SKM-1 (cell line): ENCODE measurements around the gene CD300LB.

Experiments used
- DNase-seq: peaks from one replicate; lab custom pipeline; 2025; ENCODE audit not compliant: unreplicated experiment; lab: John Stamatoyannopoulos, UW

CD300LB gene

DNA sequence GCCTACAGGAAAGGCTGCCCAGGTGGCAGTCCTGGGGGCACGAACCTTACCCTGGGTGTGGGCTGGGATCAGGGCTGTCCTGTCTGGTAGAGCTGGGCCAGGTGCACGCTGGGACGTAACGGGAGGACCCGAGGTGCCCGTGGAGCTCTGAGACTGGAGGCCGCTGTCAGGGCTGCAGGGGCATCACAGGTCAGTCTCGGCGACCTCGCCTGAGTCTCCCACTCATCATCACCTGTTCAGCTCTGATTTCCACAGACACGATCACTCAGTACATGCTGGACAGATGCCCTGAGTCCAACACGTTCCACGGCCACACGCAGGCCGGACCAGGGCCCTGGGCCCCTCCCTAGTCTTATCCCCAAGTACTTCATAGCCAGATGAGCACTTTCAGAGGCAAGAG lies 19.3 kb upstream of the CD300LB start:
- DNase-seq = no peak

DNA sequence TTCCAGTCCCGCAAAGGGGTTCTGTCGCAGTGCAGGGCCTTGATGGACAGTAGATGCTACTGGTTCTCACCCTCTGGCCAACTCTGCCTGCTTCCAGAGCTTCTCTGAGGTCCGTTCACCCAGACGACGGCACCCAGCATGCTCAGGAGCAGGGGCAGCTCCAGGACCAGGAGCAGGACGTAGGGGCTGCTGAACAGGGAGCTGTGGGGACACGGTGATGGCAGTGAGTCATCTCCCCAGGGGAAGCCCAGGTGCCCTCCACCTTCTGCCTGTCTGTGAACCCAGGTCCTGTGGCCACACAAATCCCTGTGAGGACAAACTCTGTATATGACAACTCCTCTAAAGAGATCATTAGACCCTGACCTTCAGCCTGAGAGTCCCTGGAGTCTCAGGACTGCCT lies 18.1 kb upstream of the CD300LB start:
- no peak for DNase-seq

DNA sequence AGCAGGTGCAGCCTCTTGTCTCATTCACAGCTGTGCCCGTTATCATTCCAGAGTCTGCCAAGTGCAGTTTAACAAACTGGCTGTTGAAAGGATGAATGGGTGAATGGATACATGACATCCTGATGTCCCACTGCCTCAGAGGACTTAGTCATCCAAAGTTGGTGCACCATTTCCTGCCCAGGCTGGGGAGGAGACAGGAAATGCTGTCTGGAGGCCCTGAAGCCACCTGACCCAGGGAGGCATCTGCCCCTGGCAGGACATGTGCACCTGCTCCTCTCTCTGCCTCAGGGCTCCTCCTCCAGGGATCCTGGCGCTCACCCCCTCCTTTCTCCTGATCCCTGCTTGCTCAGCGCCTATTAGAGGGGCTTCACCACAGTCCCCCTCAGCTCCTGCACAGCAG lies 16.5 kb upstream of the CD300LB start:
- DNase-seq = no peak

DNA sequence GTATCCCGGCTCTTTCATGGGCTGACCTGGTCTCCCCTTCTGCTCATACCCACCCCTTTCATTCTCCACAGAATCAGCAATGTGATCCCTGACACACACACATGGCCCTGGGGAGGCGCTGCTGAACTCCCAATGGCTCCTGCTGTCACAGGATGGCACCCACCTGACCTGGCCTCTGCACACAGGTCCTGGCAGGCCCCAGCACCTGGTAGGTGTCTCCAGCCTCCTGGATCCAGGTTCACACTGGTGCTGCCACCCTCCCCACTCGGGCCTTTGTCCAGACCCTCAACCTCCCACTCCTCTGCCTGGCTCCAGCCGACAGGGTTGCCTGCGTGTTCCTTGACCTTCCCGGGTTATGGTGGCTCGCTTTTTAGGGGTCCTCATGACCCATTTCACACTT lies 16.0 kb upstream of the CD300LB start:
- DNase-seq = no peak

DNA sequence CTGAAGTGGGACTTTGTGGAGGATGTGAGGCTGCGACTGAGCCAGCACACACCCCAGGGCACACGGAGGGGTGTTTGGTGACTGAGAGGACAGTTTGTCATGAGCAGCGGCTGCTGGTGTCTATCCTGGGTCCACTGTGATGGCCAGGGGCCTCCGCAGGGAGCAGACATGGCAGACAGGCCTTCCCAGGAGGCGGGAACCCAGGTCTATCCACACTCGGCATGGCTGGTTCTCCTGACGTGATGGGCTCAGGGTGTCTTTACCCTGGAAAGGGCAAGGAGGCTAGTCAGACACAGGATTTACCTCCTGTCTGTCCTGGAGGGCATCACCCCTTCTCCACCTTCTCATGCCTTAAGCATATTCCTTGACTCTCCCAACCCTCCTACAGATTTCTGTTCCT lies 15.3 kb upstream of the CD300LB start:
- no peak for DNase-seq

- DNase-seq = peak; percentile 60
Observed at GRCh38 chr17:74545843-74546230, 14.6 kb upstream of the CD300LB start, which contains the start of gene CD300C. Gene CD300C, minus strand, starts transcription at chr17:74546115. Its CDS starts 333 bp downstream, at chr17:74545782.

GRCh38 chr17:74544991-74545842 lies 13.9 kb upstream of the CD300LB start:
- DNase-seq = no peak

GRCh38 chr17:74543891-74544760 lies 12.9 kb upstream of the CD300LB start:
- DNase-seq = no peak

DNA sequence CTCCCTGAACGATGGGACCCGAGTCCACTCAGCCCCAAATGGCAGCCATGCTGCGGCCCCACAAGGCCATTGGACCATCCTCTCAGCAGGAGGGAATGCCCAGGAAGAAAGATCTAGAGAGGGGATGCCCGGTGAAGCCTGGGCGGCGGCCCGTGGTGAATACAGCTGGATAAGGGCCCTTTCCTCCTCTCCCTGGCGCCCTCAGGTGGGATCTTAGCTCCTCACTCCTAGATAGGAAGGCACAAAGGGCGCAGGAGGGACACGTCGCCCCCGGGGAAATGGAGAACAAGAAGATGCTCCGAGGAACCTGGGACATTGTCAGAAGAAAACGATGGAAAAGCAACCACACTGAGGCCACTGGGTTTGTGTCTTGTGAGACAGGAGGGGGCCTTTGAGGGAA lies 12.1 kb upstream of the CD300LB start:
- DNase-seq = no peak

DNA sequence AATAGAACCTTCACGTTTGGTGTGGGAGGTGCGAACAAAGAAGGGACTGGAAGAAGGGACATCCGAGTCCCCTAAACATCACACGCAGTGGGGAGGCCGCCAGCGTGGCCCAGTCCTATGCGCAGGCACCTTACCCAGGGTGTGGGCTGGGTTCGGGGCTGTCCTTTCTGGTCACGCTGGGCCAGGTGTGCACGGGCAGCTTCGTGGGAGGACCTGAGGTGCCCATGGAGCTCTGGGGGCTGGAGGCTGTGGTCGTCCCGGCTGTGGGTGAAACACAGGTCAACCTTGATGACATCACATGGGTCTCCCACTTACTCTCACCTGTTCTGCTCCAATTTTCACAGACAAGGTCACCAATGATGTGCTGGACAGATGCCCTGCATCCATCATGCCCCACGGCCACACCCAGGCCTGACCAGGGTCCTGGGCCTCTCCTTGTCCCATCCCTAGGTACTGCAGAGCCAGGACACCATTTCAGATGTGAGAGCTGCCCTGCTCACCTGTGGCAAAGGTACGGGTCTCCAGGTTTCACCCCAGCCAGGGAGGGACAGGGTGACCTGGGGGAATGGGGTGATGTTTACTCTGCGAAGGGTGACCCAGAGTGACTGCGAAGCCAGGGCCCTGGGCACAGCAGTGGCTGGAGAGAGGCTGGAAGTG lies 11.6 kb upstream of the CD300LB start:
- no peak for DNase-seq

DNA sequence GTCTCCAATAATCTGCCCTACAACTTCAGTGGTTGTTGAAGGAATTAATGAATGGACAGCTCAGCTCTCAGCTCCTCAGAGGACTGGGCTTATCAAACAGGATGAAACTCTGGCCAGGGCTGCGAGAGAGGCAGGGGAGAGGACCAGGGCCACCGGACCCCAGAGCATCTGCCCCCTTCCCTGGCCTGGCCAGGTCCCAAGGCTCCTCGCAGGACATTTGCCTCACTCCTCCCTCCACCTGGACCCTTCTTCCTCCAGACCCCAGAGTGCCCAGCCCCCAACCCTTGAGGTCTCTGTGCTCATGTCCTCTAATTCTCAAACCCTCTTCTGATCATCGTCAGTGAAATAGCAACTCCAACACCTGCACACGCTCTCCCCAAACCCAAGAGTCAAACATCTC lies 10.9 kb upstream of the CD300LB start:
- no peak for DNase-seq

GRCh38 chr17:74541176-74542111 lies 10.2 kb upstream of the CD300LB start:
- DNase-seq = no peak

DNA sequence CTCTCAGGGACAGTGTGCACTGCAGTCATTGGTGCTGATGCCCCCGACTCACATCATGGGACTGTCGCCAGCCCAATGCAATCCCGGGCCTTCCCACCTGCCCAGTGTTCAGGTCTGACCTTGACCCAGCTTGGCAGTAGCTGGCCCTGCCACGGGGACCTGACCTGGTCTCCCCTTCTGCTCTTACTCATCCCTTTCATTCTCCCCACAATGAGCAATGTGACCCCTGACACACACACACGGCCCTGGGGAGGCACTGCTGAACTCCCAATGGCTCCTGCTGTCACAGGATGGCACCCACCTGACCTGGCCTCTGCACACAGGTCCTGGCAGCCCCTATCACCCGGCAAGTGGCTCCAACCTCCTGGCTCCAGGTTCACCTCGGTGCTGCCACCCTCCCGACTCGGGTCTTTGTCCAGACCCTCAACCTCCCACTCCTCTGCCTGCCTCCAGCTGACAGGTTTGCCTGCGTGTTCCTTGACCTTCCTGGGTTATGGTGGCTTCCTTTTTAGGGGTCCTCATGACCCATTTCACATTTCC lies 8.1 kb upstream of the CD300LB start:
- DNase-seq = no peak

DNA sequence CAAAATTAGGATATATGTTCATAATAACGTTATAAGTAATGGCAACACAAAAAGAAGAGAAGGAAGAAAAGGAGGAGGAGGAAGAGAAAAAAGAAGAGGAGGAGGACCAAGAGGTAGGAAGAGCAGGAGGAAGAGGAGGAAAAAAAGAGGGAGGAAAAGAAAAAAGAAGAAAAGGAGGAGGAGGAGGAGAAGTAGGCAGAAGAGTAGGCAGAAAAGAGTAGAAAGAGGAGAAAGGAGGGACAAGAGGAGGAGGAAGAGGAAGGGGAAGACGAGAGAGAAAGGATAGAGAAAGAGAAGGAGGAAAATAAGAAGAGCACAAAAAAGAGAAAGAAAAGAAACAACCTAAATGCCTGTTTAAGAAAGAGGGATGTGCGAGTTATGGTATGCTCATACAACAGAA lies 5.6 kb upstream of the CD300LB start:
- DNase-seq = no peak

DNA sequence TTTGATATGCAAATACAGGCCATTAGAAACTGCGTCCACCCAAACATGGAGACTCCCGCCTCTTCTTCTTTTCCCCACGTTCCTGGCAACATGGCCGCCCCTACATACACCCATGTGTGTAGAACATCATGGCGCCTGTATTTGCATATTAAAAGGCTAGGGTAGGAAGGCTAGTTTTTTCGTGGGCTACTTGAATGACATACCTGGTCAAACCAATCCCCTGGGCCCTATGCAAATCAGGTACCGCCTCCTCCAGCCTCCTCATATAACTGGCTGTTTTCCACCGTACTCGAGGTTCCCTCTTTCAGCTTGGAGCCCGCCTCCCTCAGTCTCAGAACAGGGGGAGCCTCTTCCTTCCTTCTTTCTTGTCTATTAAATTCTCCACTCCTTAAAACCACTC lies 840 bp upstream of the CD300LB start:
- peak; percentile 97 for DNase-seq

- no peak for DNase-seq
Observed at GRCh38 chr17:74530831-74531150, 484 bp downstream of the CD300LB start.

- no peak for DNase-seq
Observed at GRCh38 chr17:74529243-74529642, 2.0 kb downstream of the CD300LB start.

DNA sequence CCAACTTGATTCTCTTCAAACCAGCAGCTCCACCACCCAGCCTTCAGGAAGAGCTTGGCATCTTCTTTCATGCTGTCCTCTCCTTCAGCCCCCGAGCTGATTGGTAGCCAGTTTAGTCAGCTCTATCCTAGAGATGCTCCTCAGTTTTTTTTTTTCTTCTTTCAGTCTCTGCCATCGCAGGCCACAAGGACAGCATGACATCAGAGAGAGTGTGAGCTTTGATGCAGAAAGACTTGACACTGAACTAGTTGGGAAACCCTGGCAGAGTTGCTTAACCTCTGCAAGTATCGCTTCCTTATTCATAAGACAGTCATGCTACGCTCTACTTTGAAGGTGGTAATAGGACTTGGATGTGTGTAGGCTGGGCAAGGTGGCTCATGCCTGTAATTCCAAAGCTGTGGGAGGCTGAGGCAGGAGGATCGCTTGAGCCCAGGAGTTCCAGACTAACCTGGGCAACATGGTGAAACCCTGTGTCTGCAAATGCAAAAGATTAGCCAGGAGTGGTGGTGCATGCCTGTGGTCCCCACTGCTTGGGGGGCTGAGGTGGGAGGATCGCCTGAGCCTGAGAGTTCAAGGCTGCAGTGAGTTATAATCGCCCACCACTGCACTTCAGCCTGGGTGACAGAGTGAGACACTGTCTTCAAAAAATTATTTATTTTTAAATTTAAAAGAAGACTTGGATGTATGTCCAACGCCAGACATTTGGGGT lies 2.6 kb downstream of the CD300LB start:
- peak; percentile 98 for DNase-seq

- no peak for DNase-seq
Observed at GRCh38 chr17:74527756-74528155, 3.5 kb downstream of the CD300LB start.

- DNase-seq = no peak
Observed at GRCh38 chr17:74527081-74527480, 4.2 kb downstream of the CD300LB start.
